Parathyroid adenoma (tissue), 2 donors: ENCODE data around the gene NFYC.

Experiments
- H2AFZ ChIP-seq: fragments of 300-600 bp; sonication (generic); one replicate; pipeline ENCODE4 v1.7.0; 2017; ENCODE audit warnings: antibody characterized with exemption, mild to moderate bottlenecking
- H3K27ac ChIP-seq: fragments of 300-600 bp; sonication (generic); one replicate; pipeline ENCODE4 v1.7.0; 2017
- H3K27me3 ChIP-seq: fragments of 300-600 bp; sonication (generic); one replicate; pipeline ENCODE4 v1.7.0; 2017; ENCODE audit warnings: low read length; ENCODE audit not compliant: control insufficient read depth, insufficient read depth
- H3K36me3 ChIP-seq: fragments of 300-600 bp; sonication (generic); one replicate; pipeline ENCODE4 v1.7.0; 2017; ENCODE audit warnings: low read length; ENCODE audit not compliant: control insufficient read depth, insufficient read depth
- H3K4me1 ChIP-seq: fragments of 300-600 bp; sonication (generic); one replicate; pipeline ENCODE4 v1.7.0; 2017; ENCODE audit warnings: control low read depth
- H3K4me2 ChIP-seq: fragments of 300-600 bp; sonication (generic); one replicate; pipeline ENCODE4 v1.7.0; 2017; ENCODE audit warnings: low read length
- H3K4me3 ChIP-seq: fragments of 300-600 bp; sonication (generic); one replicate; pipeline ENCODE4 v1.7.0; 2017; ENCODE audit warnings: low read depth, low read length
- H3K79me2 ChIP-seq: fragments of 300-600 bp; sonication (generic); one replicate; pipeline ENCODE4 v1.7.0; 2017; ENCODE audit warnings: control low read depth
- H3K9ac ChIP-seq: fragments of 300-600 bp; sonication (generic); one replicate; pipeline ENCODE4 v1.7.0; 2017; ENCODE audit warnings: mild to moderate bottlenecking
- H3K9me3 ChIP-seq: fragments of 300-600 bp; sonication (generic); one replicate; pipeline ENCODE4 v1.7.0; 2017; ENCODE audit warnings: low read length; ENCODE audit not compliant: control insufficient read depth
- TF ChIP-seq, protein P1 (sequence below): fragments of 300-600 bp; sonication (generic); IDR thresholded peaks from one replicate; pipeline ENCODE4 v1.7.0; 2017; ENCODE audit warnings: antibody characterized with exemption, mild to moderate bottlenecking
- donor health status: primary hyperparathyroidism.

NFYC gene

DNA sequence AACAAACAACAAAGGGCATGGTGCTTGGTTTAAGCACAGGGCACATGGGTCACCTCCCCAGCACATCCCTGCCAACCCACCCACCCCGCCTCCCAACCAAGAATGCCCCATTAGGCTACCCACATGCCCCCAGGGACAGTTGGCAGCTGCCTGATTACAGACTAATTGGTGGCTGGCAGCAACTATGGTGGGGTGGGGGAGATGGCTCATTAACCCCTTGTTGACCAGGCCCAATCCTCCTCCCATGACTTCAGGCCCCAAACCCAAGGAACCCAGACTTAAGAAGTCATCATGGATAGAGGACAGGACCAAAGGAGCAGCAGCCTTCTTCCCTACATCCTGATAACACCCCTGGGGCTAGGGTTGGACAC, 27.4 kb upstream of the NFYC start:
- TF ChIP-seq, protein P1, sequence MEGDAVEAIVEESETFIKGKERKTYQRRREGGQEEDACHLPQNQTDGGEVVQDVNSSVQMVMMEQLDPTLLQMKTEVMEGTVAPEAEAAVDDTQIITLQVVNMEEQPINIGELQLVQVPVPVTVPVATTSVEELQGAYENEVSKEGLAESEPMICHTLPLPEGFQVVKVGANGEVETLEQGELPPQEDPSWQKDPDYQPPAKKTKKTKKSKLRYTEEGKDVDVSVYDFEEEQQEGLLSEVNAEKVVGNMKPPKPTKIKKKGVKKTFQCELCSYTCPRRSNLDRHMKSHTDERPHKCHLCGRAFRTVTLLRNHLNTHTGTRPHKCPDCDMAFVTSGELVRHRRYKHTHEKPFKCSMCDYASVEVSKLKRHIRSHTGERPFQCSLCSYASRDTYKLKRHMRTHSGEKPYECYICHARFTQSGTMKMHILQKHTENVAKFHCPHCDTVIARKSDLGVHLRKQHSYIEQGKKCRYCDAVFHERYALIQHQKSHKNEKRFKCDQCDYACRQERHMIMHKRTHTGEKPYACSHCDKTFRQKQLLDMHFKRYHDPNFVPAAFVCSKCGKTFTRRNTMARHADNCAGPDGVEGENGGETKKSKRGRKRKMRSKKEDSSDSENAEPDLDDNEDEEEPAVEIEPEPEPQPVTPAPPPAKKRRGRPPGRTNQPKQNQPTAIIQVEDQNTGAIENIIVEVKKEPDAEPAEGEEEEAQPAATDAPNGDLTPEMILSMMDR = no peak
- no peaks in the 10 kb centered on the region for H3K27me3 ChIP-seq
- H3K4me1 ChIP-seq = peaks cover 3% of the 10 kb centered on the region
- no peak overlapping the region for H2AFZ ChIP-seq
- no peak overlapping the region for H3K4me3 ChIP-seq
- no peaks in the 10 kb centered on the region for H3K36me3 ChIP-seq
- H3K4me2 ChIP-seq = no peak overlapping the region
- no peaks in the 10 kb centered on the region for H3K79me2 ChIP-seq
- no peak overlapping the region for H3K9ac ChIP-seq
- H3K27ac ChIP-seq = no peak overlapping the region
- no peaks in the 10 kb centered on the region for H3K9me3 ChIP-seq

GRCh38 chr1:40664791-40665190, 26.7 kb upstream of the NFYC start:
- Histone ChIP-seq H3K27ac (no peak overlapping the region), H3K9ac (no peak overlapping the region), H3K27me3 (no peaks in the 10 kb centered on the region), H3K36me3 (no peaks in the 10 kb centered on the region), H3K4me1 (peaks cover 3% of the 10 kb centered on the region), H2AFZ (peak overlapping the region; percentile 66), H3K4me2 (peak overlapping the region; percentile 22), H3K4me3 (no peak overlapping the region), H3K79me2 (no peaks in the 10 kb centered on the region), H3K9me3 (no peaks in the 10 kb centered on the region)
- TF ChIP-seq, protein P1 = no peak

GRCh38 chr1:40665335-40666171, 26.0 kb upstream of the NFYC start, which contains the start of gene RIMS3:
TSS of gene RIMS3 (minus strand) at chr1:40665682. CDS start at chr1:40641925, 23,757 bp downstream.
- Histone ChIP-seq H3K36me3 (no peaks in the 10 kb centered on the region), H3K9me3 (no peaks in the 10 kb centered on the region), H3K4me1 (peaks cover 3% of the 10 kb centered on the region), H3K27ac (no peak within 1 kb of the TSS), H3K4me3 (peak within 1 kb of the TSS; percentile 35), H3K27me3 (no peaks in the 10 kb centered on the region), H2AFZ (peak within 1 kb of the TSS; percentile 66), H3K4me2 (peak within 1 kb of the TSS; percentile 76), H3K79me2 (no peaks in the 10 kb centered on the region), H3K9ac (no peak within 1 kb of the TSS)
- TF ChIP-seq, protein P1 = no peak

GRCh38 chr1:40668769-40669525, 22.6 kb upstream of the NFYC start:
- Histone ChIP-seq H3K36me3 (no peaks in the 10 kb centered on the region), H3K9ac (no peak overlapping the region), H2AFZ (peak overlapping the region; percentile 38), H3K4me2 (peak overlapping the region; percentile 47), H3K27me3 (no peaks in the 10 kb centered on the region), H3K4me1 (peaks cover 3% of the 10 kb centered on the region), H3K79me2 (no peaks in the 10 kb centered on the region), H3K9me3 (no peaks in the 10 kb centered on the region), H3K4me3 (no peak overlapping the region), H3K27ac (no peak overlapping the region)
- TF ChIP-seq, protein P1 = peak; percentile 93
